Urinary bladder (tissue), 4 donors: ENCODE results near the gene FTCD. TPM values are rescaled to one million over a fixed set of nuclear protein-coding genes. Genes with fewer than 3 reads are reported as not detected.
"Not testable (repeated sequence)": the region's sequence is repeated elsewhere in the genome, so short reads cannot be mapped to it uniquely, and the experiment has no call there.

Source experiments
- DNase-seq: peaks from one replicate; pipeline ENCODE4 v3.0.0-alpha.2; 2015; ENCODE audit errors: extremely low spot score
- H3K27ac ChIP-seq: one replicate; pipeline ENCODE4 v1.5.1; 2013; ENCODE audit warnings: low read depth, mild to moderate bottlenecking, moderate library complexity
- H3K36me3 ChIP-seq: one replicate; pipeline ENCODE4 v1.6.1; 2013; ENCODE audit warnings: mild to moderate bottlenecking, moderate library complexity; ENCODE audit not compliant: insufficient read depth
- H3K4me1 ChIP-seq: one replicate; pipeline ENCODE4 v1.6.1; 2013; ENCODE audit warnings: mild to moderate bottlenecking, moderate library complexity; ENCODE audit not compliant: insufficient read depth
- H3K4me3 ChIP-seq: one replicate; pipeline ENCODE4 v1.5.1; 2013; ENCODE audit warnings: low read depth, low read length
- WGBS: extraction: QIAGEN DNeasy Blood & Tissue Kit; methylation state at CpG from one replicate; pipeline ENCODE4 v1.1.7; 2013; 5-methylcytosine and 5-hydroxymethylcytosine counted together
- polyA plus RNA-seq: library from polyadenylated mRNA; stranded (reverse); fragments of 200-250 nt; gene quantifications from one replicate; pipeline ENCODE4 v1.2.3, GENCODE V29; 2013
- total RNA-seq: library from RNA; depleted of rRNA; stranded (reverse); fragments of >200 nt; gene quantifications from one replicate; pipeline ENCODE4 v1.2.3, GENCODE V29; 2014
- donor health status: healthy with polysubstance abuse.
- donor health status: healthy.

FTCD gene
- total and polyA plus RNA-seq, 2 donors, result 0.48 to 0.75 TPM

- Histone ChIP-seq H3K4me1 (no peaks in the 10 kb centered on the region), H3K36me3 (no peaks in the 10 kb centered on the region), H3K4me3 (no peak overlapping the region), H3K27ac (no peak overlapping the region)
- WGBS, result 85% methylated on average over 44 of the region's 44 CpGs
- no peak for DNase-seq
Observed at GRCh38 chr21:46182548-46183336, 27.4 kb upstream of the FTCD start.

GRCh38 chr21:46181953-46182547, 26.7 kb upstream of the FTCD start:
- Histone ChIP-seq H3K27ac (no peak overlapping the region), H3K4me3 (no peak overlapping the region), H3K36me3 (no peaks in the 10 kb centered on the region), H3K4me1 (no peaks in the 10 kb centered on the region)
- WGBS, result 85% methylated on average over 16 of the region's 16 CpGs
- DNase-seq, result no peak

- 89% methylated on average over 19 of the region's 19 CpGs for WGBS
- DNase-seq, result no peak
Observed at GRCh38 chr21:46181436-46181835, 26.1 kb upstream of the FTCD start.

GRCh38 chr21:46180778-46181391, 25.5 kb upstream of the FTCD start:
- H3K36me3 ChIP-seq, result no peaks in the 10 kb centered on the region
- no peak for DNase-seq
- H3K27ac ChIP-seq, result no peak overlapping the region
- H3K4me1 ChIP-seq, result no peaks in the 10 kb centered on the region
- 88% methylated on average over 26 of the region's 26 CpGs for WGBS
- no peak overlapping the region for H3K4me3 ChIP-seq

More at GRCh38 chr21:46181436-46181835, 26.1 kb upstream of the FTCD start:
- no peaks in the 10 kb centered on the region for H3K36me3 ChIP-seq
- no peak overlapping the region for H3K4me3 ChIP-seq
- no peaks in the 10 kb centered on the region for H3K4me1 ChIP-seq
- H3K27ac ChIP-seq, result no peak overlapping the region

- Histone ChIP-seq H3K4me1 (no peaks in the 10 kb centered on the region), H3K27ac (no peak overlapping the region), H3K36me3 (no peaks in the 10 kb centered on the region), H3K4me3 (no peak overlapping the region)
- WGBS, result 67% methylated on average over 24 of the region's 24 CpGs
- DNase-seq, result no peak
Observed at GRCh38 chr21:46180079-46180722, 24.8 kb upstream of the FTCD start.

- no peak overlapping the region for H3K4me3 ChIP-seq
- H3K4me1 ChIP-seq, result no peaks in the 10 kb centered on the region
- H3K27ac ChIP-seq, result no peak overlapping the region
- no peak for DNase-seq
- no peaks in the 10 kb centered on the region for H3K36me3 ChIP-seq
- 87% methylated on average over 17 of the region's 17 CpGs for WGBS
Observed at GRCh38 chr21:46179708-46180078, 24.3 kb upstream of the FTCD start.

GRCh38 chr21:46178961-46179360, 23.6 kb upstream of the FTCD start:
- Histone ChIP-seq H3K4me3 (no peak overlapping the region), H3K4me1 (no peaks in the 10 kb centered on the region), H3K27ac (no peak overlapping the region), H3K36me3 (no peaks in the 10 kb centered on the region)
- 80% methylated on average over 4 of the region's 4 CpGs for WGBS
- DNase-seq, result no peak

- not testable (repeated sequence) for DNase-seq, H3K27ac ChIP-seq, H3K4me1 ChIP-seq, H3K36me3 ChIP-seq, H3K4me3 ChIP-seq
- 96% methylated on average over 3 of the region's 3 CpGs for WGBS
Observed at GRCh38 chr21:46176443-46177129, 21.2 kb upstream of the FTCD start.

- Histone ChIP-seq H3K36me3 (no peaks in the 10 kb centered on the region), H3K4me3 (no peak overlapping the region), H3K4me1 (no peaks in the 10 kb centered on the region), H3K27ac (no peak overlapping the region)
- no peak for DNase-seq
- 100% methylated on average over 1 of the region's 1 CpG for WGBS
Observed at GRCh38 chr21:46173573-46173972, 18.2 kb upstream of the FTCD start.

GRCh38 chr21:46172863-46173528, 17.6 kb upstream of the FTCD start:
- no peaks in the 10 kb centered on the region for H3K4me1 ChIP-seq
- H3K27ac ChIP-seq, result no peak overlapping the region
- 92% methylated on average over 6 of the region's 6 CpGs for WGBS
- H3K36me3 ChIP-seq, result no peaks in the 10 kb centered on the region
- no peak for DNase-seq
- H3K4me3 ChIP-seq, result no peak overlapping the region

GRCh38 chr21:46171996-46172862, 16.9 kb upstream of the FTCD start:
- no peak overlapping the region for H3K4me3 ChIP-seq
- DNase-seq, result no peak
- H3K27ac ChIP-seq, result no peak overlapping the region
- 90% methylated on average over 21 of the region's 21 CpGs for WGBS
- H3K4me1 ChIP-seq, result no peaks in the 10 kb centered on the region
- H3K36me3 ChIP-seq, result no peaks in the 10 kb centered on the region

- no peak overlapping the region for H3K4me3 ChIP-seq
- no peaks in the 10 kb centered on the region for H3K36me3 ChIP-seq
- no peak overlapping the region for H3K27ac ChIP-seq
- DNase-seq, result no peak
- WGBS, result 38% methylated on average over 2 of the region's 2 CpGs
- H3K4me1 ChIP-seq, result no peaks in the 10 kb centered on the region
Observed at GRCh38 chr21:46171585-46171984, 16.2 kb upstream of the FTCD start.
